Activated T-helper 1 cell treated with anti-CD3 and anti-CD28 coated beads, Interleukin-12 subunit alpha, Interleukin-12 subunit beta, Interleukin-2, Interleukin-4 antibody, amounts not matched to agents 30 ng/mL and 10 ng/mL and 1 ng/mL, durations not matched to agents 14 hours and 24 hours and 36 hours (primary cell): ENCODE results near the gene TMEM63A. TPM values are rescaled to one million over a fixed set of nuclear protein-coding genes. Genes with fewer than 3 reads are reported as not detected.

Experiments used
- DNase-seq: peaks from one replicate; pipeline ENCODE4 v3.0.0; 2021; ENCODE audit warnings: low spot score
- H3K27ac Mint-ChIP-seq: one replicate; pipeline ENCODE4 v1.8.0; 2021; ENCODE audit warnings: mild to moderate bottlenecking, mixed read lengths
- H3K27me3 Mint-ChIP-seq: one replicate; pipeline ENCODE4 v1.8.0; 2022; ENCODE audit warnings: mild to moderate bottlenecking, moderate library complexity, mixed read lengths; ENCODE audit not compliant: insufficient read depth
- H3K36me3 Mint-ChIP-seq: one replicate; pipeline ENCODE4 v1.8.0; 2021; ENCODE audit warnings: low read depth, mixed read lengths
- H3K4me1 Mint-ChIP-seq: one replicate; pipeline ENCODE4 v1.8.0; 2021; ENCODE audit warnings: low read depth, mixed read lengths
- H3K4me3 Mint-ChIP-seq: one replicate; pipeline ENCODE4 v1.8.0; 2021; ENCODE audit warnings: mild to moderate bottlenecking, moderate library complexity, mixed read lengths
- H3K9me3 Mint-ChIP-seq: one replicate; pipeline ENCODE4 v1.8.0; 2021; ENCODE audit warnings: mixed read lengths
- intact Hi-C: fragments of 100-400 bp; cut with micrococcal nuclease; formaldehyde crosslinking; loops from one replicate; pipeline ENCODE4 v1.15.1; 2024
- total RNA-seq: library from RNA; stranded (reverse); gene quantifications from 2 replicates; pipeline ENCODE4 v1.2.3, GENCODE V29; 2022

The TMEM63A gene
- total RNA-seq, 1 donor from 2014 or later: 23.4 TPM

- H3K4me1 Mint-ChIP-seq: peaks cover 23% of the 10 kb centered on the region
- intact Hi-C loops: no loop called here
- no peaks in the 10 kb centered on the region for H3K9me3 Mint-ChIP-seq
- no peak overlapping the region for H3K4me3 Mint-ChIP-seq
- no peak overlapping the region for H3K27ac Mint-ChIP-seq
- no peak for DNase-seq
- peaks cover 47% of the 10 kb centered on the region for H3K36me3 Mint-ChIP-seq
- no peaks in the 10 kb centered on the region for H3K27me3 Mint-ChIP-seq
These were observed 19.0 kb downstream of the TMEM63A start for GRCh38 chr1:225863167-225863566.

- H3K9me3 Mint-ChIP-seq: no peaks in the 10 kb centered on the region
- H3K4me3 Mint-ChIP-seq: no peak overlapping the region
- DNase-seq: no peak
- intact Hi-C loops: no loop called here
- H3K27ac Mint-ChIP-seq: no peak overlapping the region
- H3K36me3 Mint-ChIP-seq: peaks cover 50% of the 10 kb centered on the region
- H3K4me1 Mint-ChIP-seq: peaks cover 23% of the 10 kb centered on the region
- no peaks in the 10 kb centered on the region for H3K27me3 Mint-ChIP-seq
These were observed 19.6 kb downstream of the TMEM63A start for GRCh38 chr1:225862581-225862950.

- H3K4me1 Mint-ChIP-seq: peaks cover 21% of the 10 kb centered on the region
- intact Hi-C loops: no loop called here
- H3K4me3 Mint-ChIP-seq: no peak overlapping the region
- H3K9me3 Mint-ChIP-seq: no peaks in the 10 kb centered on the region
- H3K27ac Mint-ChIP-seq: no peak overlapping the region
- H3K27me3 Mint-ChIP-seq: no peaks in the 10 kb centered on the region
- peaks cover 45% of the 10 kb centered on the region for H3K36me3 Mint-ChIP-seq
- no peak for DNase-seq
These were observed 20.2 kb downstream of the TMEM63A start for GRCh38 chr1:225861834-225862580.

- peaks cover 11% of the 10 kb centered on the region for H3K4me1 Mint-ChIP-seq
- no peak overlapping the region for H3K27ac Mint-ChIP-seq
- intact Hi-C loops: no loop called here
These were observed 21.2 kb downstream of the TMEM63A start for GRCh38 chr1:225860876-225861441.

GRCh38 chr1:225860107-225860506 lies 22.1 kb downstream of the TMEM63A start:
- H3K36me3 Mint-ChIP-seq: peaks cover 41% of the 10 kb centered on the region
- intact Hi-C loops: no loop called here
- DNase-seq: no peak
- no peaks in the 10 kb centered on the region for H3K27me3 Mint-ChIP-seq
- H3K4me1 Mint-ChIP-seq: peaks cover 4% of the 10 kb centered on the region
- no peak overlapping the region for H3K4me3 Mint-ChIP-seq
- H3K9me3 Mint-ChIP-seq: no peaks in the 10 kb centered on the region
- no peak overlapping the region for H3K27ac Mint-ChIP-seq

More at GRCh38 chr1:225860876-225861441, 21.2 kb downstream of the TMEM63A start:
- H3K36me3 Mint-ChIP-seq: peaks cover 44% of the 10 kb centered on the region
- DNase-seq: no peak
- no peaks in the 10 kb centered on the region for H3K27me3 Mint-ChIP-seq
- no peaks in the 10 kb centered on the region for H3K9me3 Mint-ChIP-seq
- H3K4me3 Mint-ChIP-seq: no peak overlapping the region

- DNase-seq: no peak
- no peak overlapping the region for H3K27ac Mint-ChIP-seq
- peaks cover 44% of the 10 kb centered on the region for H3K36me3 Mint-ChIP-seq
- H3K27me3 Mint-ChIP-seq: no peaks in the 10 kb centered on the region
- H3K4me3 Mint-ChIP-seq: no peak overlapping the region
- H3K4me1 Mint-ChIP-seq: peaks cover 2% of the 10 kb centered on the region
- H3K9me3 Mint-ChIP-seq: no peaks in the 10 kb centered on the region
- intact Hi-C loops: no loop called here
These were observed 23.0 kb downstream of the TMEM63A start for GRCh38 chr1:225859151-225859550.

GRCh38 chr1:225857256-225857655 lies 24.9 kb downstream of the TMEM63A start:
- DNase-seq: no peak
- no peak overlapping the region for H3K27ac Mint-ChIP-seq
- intact Hi-C loops: no loop called here
- H3K27me3 Mint-ChIP-seq: no peaks in the 10 kb centered on the region
- H3K4me1 Mint-ChIP-seq: peaks cover 6% of the 10 kb centered on the region
- no peaks in the 10 kb centered on the region for H3K9me3 Mint-ChIP-seq
- H3K36me3 Mint-ChIP-seq: peaks cover 46% of the 10 kb centered on the region
- H3K4me3 Mint-ChIP-seq: no peak overlapping the region

GRCh38 chr1:225855503-225856300 lies 26.5 kb downstream of the TMEM63A start:
- no peak for DNase-seq
- Mint-ChIP-seq H3K9me3 (no peaks in the 10 kb centered on the region), H3K4me3 (no peak overlapping the region), H3K4me1 (peaks cover 13% of the 10 kb centered on the region), H3K36me3 (peaks cover 41% of the 10 kb centered on the region), H3K27me3 (no peaks in the 10 kb centered on the region), H3K27ac (no peak overlapping the region)
- intact Hi-C loops: no loop called here

- Mint-ChIP-seq H3K4me1 (peaks cover 16% of the 10 kb centered on the region), H3K9me3 (no peaks in the 10 kb centered on the region), H3K27ac (no peak overlapping the region), H3K27me3 (no peaks in the 10 kb centered on the region), H3K4me3 (no peak overlapping the region), H3K36me3 (peaks cover 40% of the 10 kb centered on the region)
- DNase-seq: no peak
- intact Hi-C loops: loop anchor here (5.0 kb wide), 1 partner anchor 59 kb away; no protein-coding TSS in a partner anchor
These were observed 28.7 kb downstream of the TMEM63A start for GRCh38 chr1:225853441-225853840.

- Mint-ChIP-seq H3K36me3 (peaks cover 42% of the 10 kb centered on the region), H3K4me3 (no peak overlapping the region), H3K4me1 (peaks cover 22% of the 10 kb centered on the region), H3K27me3 (no peaks in the 10 kb centered on the region), H3K27ac (no peak overlapping the region), H3K9me3 (no peaks in the 10 kb centered on the region)
- DNase-seq: no peak
- intact Hi-C loops: loop anchor here (5.0 kb wide), 1 partner anchor 60 kb away; no protein-coding TSS in a partner anchor
These were observed 29.6 kb downstream of the TMEM63A start for GRCh38 chr1:225852413-225853124.

- Mint-ChIP-seq H3K27ac (no peak overlapping the region), H3K36me3 (peaks cover 43% of the 10 kb centered on the region), H3K4me3 (no peak overlapping the region), H3K27me3 (no peaks in the 10 kb centered on the region), H3K9me3 (no peaks in the 10 kb centered on the region), H3K4me1 (peaks cover 22% of the 10 kb centered on the region)
- DNase-seq: no peak
- intact Hi-C loops: loop anchor here (5.0 kb wide), 1 partner anchor 60 kb away; no protein-coding TSS in a partner anchor
These were observed 30.4 kb downstream of the TMEM63A start for GRCh38 chr1:225851805-225852204.

- H3K4me1 Mint-ChIP-seq: peaks cover 22% of the 10 kb centered on the region
- peaks cover 45% of the 10 kb centered on the region for H3K36me3 Mint-ChIP-seq
- intact Hi-C loops: loop anchor here (5.0 kb wide), 1 partner anchor 62 kb away; no protein-coding TSS in a partner anchor
- H3K27ac Mint-ChIP-seq: no peak overlapping the region
- no peaks in the 10 kb centered on the region for H3K9me3 Mint-ChIP-seq
- no peak overlapping the region for H3K4me3 Mint-ChIP-seq
- no peak for DNase-seq
- H3K27me3 Mint-ChIP-seq: no peaks in the 10 kb centered on the region
These were observed 31.8 kb downstream of the TMEM63A start for GRCh38 chr1:225850370-225850769.
